Ishikawa (cell line): ENCODE results near the gene LRRC15.

Source experiments
- EP300 ChIP-seq: IDR thresholded peaks from 2 replicates; pipeline ENCODE4 v1.6.1; 2012; ENCODE audit warnings: borderline replicate concordance
- ZBTB7A ChIP-seq: IDR thresholded peaks from 2 replicates; pipeline ENCODE4 v1.6.1; 2012; ENCODE audit warnings: low read depth

DNA sequence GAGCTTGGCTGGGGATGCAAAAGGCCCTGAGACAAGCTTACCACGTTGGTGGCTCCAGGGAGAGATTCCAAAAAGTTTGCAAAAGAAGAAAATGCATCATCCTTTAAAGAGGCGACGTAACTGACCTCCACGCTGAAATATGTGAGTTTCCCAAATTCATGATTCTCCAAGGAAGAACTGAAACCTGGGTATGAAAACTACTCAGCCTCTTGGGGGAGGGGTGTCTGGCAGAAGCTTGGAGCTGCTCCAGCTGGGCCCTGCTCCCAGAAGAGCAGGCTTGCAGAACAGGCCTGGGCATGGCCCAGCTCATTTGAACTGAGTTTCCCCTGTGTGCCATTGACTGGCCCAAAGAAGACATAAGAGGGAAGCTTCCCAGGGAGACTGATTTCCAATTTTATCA is 39.0 kb downstream of the LRRC15 start:
- TF ChIP-seq EP300 (no peak), ZBTB7A (no peak)
